CD14-positive monocyte (primary cell): ENCODE data around the gene ERCC2. TPM values are rescaled to one million over a fixed set of nuclear protein-coding genes. Genes with fewer than 3 reads are reported as not detected.
A peak's percentile ranks its signal among the peaks of the same experiment; 100 is the strongest.

ENCODE experiments used
- DNase-seq, 3 donors: peaks; one replicate each; pipeline ENCODE4 v3.0.0-alpha.2; 2011 to 2022
- H2AFZ ChIP-seq: 2 replicates; pipeline ENCODE4 v1.6.0; 2012; ENCODE audit warnings: mild to moderate bottlenecking, low read depth, low read length, inconsistent platforms; ENCODE audit not compliant: insufficient read depth, poor library complexity, severe bottlenecking
- H3K27ac ChIP-seq, 2 donors: 1 replicate in 1 of 2; 2 replicates in 1 of 2; pipeline ENCODE4 v1.5.1; 2012 to 2013; ENCODE audit warnings: low read length in 2 of 2, control low read depth in 1 of 2, inconsistent platforms in 1 of 2, low read depth in 1 of 2, mild to moderate bottlenecking in 1 of 2
- H3K27me3 ChIP-seq, 2 donors: one replicate each; pipeline versions ENCODE4 v1.6.0 to v1.6.1; 2011 to 2013; ENCODE audit warnings: low read length in 2 of 2; ENCODE audit not compliant: control insufficient read depth in 2 of 2, insufficient read depth in 2 of 2
- H3K36me3 ChIP-seq, 2 donors: replicated peaks in 1 of 2; 1 replicate in 1 of 2; 2 replicates in 1 of 2; pipeline versions ENCODE4 v1.5.1 to v1.6.1; 2012 to 2013; ENCODE audit warnings: low read length in 2 of 2, control low read depth in 1 of 2, inconsistent platforms in 1 of 2, mild to moderate bottlenecking in 1 of 2; ENCODE audit not compliant: insufficient read depth in 2 of 2, control insufficient read depth in 1 of 2
- H3K4me1 ChIP-seq, 2 donors: 1 replicate in 1 of 2; 2 replicates in 1 of 2; pipeline versions ENCODE4 v1.5.1 to v1.6.1; 2012 to 2013; ENCODE audit warnings: low read length in 2 of 2, control low read depth in 1 of 2, inconsistent platforms in 1 of 2, mild to moderate bottlenecking in 1 of 2, moderate library complexity in 1 of 2; ENCODE audit not compliant: insufficient read depth in 2 of 2, control insufficient read depth in 1 of 2
- H3K4me2 ChIP-seq: replicated peaks from 2 replicates; pipeline ENCODE3; 2012; ENCODE audit warnings: low read length, moderate library complexity, mild to moderate bottlenecking; ENCODE audit not compliant: poor library complexity, severe bottlenecking; ENCODE audit errors: extremely low read depth
- H3K4me3 ChIP-seq, 3 experiments: fragments of 200-600 bp in 1 of 3; sonication (generic) in 1 of 3; replicated peaks in 1 of 3; 1 replicate in 2 of 3; 2 replicates in 1 of 3; pipeline ENCODE4 v1.5.1; 2011 to 2013; ENCODE audit warnings: low read length in 3 of 3, mild to moderate bottlenecking in 3 of 3, control low read depth in 2 of 3, low read depth in 2 of 3, inconsistent platforms in 1 of 3, moderate library complexity in 1 of 3
- H3K79me2 ChIP-seq: 2 replicates; pipeline ENCODE4 v1.6.0; 2012; ENCODE audit warnings: mild to moderate bottlenecking, control low read depth, inconsistent platforms, low read length, moderate library complexity; ENCODE audit not compliant: insufficient read depth
- H3K9ac ChIP-seq: 2 replicates; pipeline ENCODE4 v1.6.0; 2017; ENCODE audit warnings: low read length, mild to moderate bottlenecking; ENCODE audit not compliant: insufficient read depth, poor library complexity, severe bottlenecking
- H3K9me3 ChIP-seq, 2 donors: replicated peaks in 1 of 2; 1 replicate in 1 of 2; 2 replicates in 1 of 2; pipeline versions ENCODE4 v1.5.1 to v1.6.1; 2012 to 2013; ENCODE audit warnings: low read length in 2 of 2, control low read depth in 1 of 2; ENCODE audit not compliant: control insufficient read depth in 1 of 2, insufficient read depth in 1 of 2
- H4K20me1 ChIP-seq: 2 replicates; pipeline ENCODE4 v1.6.0; 2012; ENCODE audit warnings: mild to moderate bottlenecking, low read length, control low read depth, moderate library complexity; ENCODE audit not compliant: insufficient read depth
- H3K27ac Mint-ChIP-seq, 7 donors: one replicate each; pipeline ENCODE4 v1.8.0; 2020; ENCODE audit warnings: mild to moderate bottlenecking in 7 of 7, mixed read lengths in 7 of 7, moderate library complexity in 6 of 7, inconsistent platforms in 2 of 7
- H3K27me3 Mint-ChIP-seq, 3 donors: one replicate each; pipeline ENCODE4 v1.8.0; 2021 to 2022; ENCODE audit warnings: low read depth in 3 of 3, mild to moderate bottlenecking in 3 of 3, mixed read lengths in 3 of 3, moderate library complexity in 3 of 3, inconsistent platforms in 1 of 3
- H3K36me3 Mint-ChIP-seq, 2 donors: one replicate each; pipeline ENCODE4 v1.8.0; 2020; ENCODE audit warnings: mixed read lengths in 2 of 2, inconsistent platforms in 1 of 2, mild to moderate bottlenecking in 1 of 2
- H3K4me1 Mint-ChIP-seq: one replicate; pipeline ENCODE4 v1.8.0; 2020; ENCODE audit warnings: mild to moderate bottlenecking, mixed read lengths
- H3K4me3 Mint-ChIP-seq, 2 donors: one replicate each; pipeline ENCODE4 v1.8.0; 2020; ENCODE audit warnings: mild to moderate bottlenecking in 2 of 2, mixed read lengths in 2 of 2, moderate library complexity in 1 of 2
- H3K9me3 Mint-ChIP-seq, 7 donors: one replicate each; pipeline ENCODE4 v1.8.0; 2020 to 2022; ENCODE audit warnings: mixed read lengths in 7 of 7, mild to moderate bottlenecking in 6 of 7, moderate library complexity in 6 of 7, inconsistent platforms in 2 of 7
- WGBS: methylation state at CpG from one replicate; pipeline ENCODE4 v1.1.5; 2013; ENCODE audit warnings: missing lambda C conversion rate; ENCODE audit not compliant: insufficient coverage; 5-methylcytosine and 5-hydroxymethylcytosine counted together
- intact Hi-C, 2 donors: fragments of 100-400 bp; cut with micrococcal nuclease; formaldehyde crosslinking; loops; one replicate each; pipeline versions ENCODE4 v1.15.0 to v1.15.1; 2023
- polyA plus RNA-seq, 3 donors: library from polyadenylated mRNA; depleted of rRNA in 1 of 3; unstranded in 2 of 3; stranded (reverse) in 1 of 3; fragments of 300-500 nt in 2 of 3; fragments of >200 nt in 1 of 3; fragmentation: Illumina TruSeq in 2 of 3; gene quantifications; 1 replicate in 2 of 3; 2 replicates in 1 of 3; pipeline ENCODE4 v1.2.3, GENCODE V29; 2012 to 2021
- TF ChIP-seq, protein P1 (sequence below): fragments of 200-600 bp; IDR thresholded peaks from one replicate; pipeline ENCODE4 v1.8.0; 2022; ENCODE audit warnings: antibody characterized with exemption, mild to moderate bottlenecking

The ERCC2 gene
- polyA plus RNA-seq, 3 donors, result 4.0 to 20.0 (median 4.4) TPM

DNA sequence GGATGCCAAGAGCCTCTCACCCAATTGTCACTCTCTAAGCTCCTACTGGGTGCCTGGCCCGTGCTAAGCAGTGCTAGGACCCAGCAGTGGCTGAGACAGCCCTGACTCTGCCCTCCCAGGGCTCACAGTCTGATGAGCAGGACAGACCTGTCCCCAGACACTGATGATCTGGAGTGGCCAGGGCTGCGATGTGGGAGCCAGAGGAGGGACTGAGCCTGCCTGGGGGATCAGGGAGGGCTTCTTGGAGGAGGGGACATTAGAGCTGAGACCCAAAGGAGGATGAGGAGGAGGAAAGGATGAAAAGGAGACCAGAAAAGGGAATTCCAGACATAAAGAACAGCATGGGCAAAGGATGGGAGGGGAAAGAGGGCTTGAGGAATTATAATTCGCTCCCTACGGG is 46.8 kb upstream of the ERCC2 start:
- DNase-seq, result no peak
- Mint-ChIP-seq H3K36me3 (peaks cover 60 to 73% of the 10 kb centered on the region in 2 donors), H3K4me3 (no peak overlapping the region), H3K27me3 (peaks cover 0 to 4% (median 0%) of the 10 kb centered on the region in 3 donors), H3K9me3 (peaks cover 0 to 1% (median 0%) of the 10 kb centered on the region in 7 donors), H3K4me1 (peaks cover 35% of the 10 kb centered on the region), H3K27ac (peak overlapping the region in 1 of 7 donors; percentile 25)
- Histone ChIP-seq H3K9ac (no peak overlapping the region), H4K20me1 (no peaks in the 10 kb centered on the region), H3K27ac (no peak overlapping the region), H3K4me3 (no peak overlapping the region), H2AFZ (no peak overlapping the region), H3K36me3 (peaks cover 38 to 62% of the 10 kb centered on the region in 2 donors), H3K4me2 (no peak overlapping the region), H3K9me3 (no peaks in the 10 kb centered on the region), H3K4me1 (peaks cover 29 to 36% of the 10 kb centered on the region in 2 donors), H3K27me3 (no peaks in the 10 kb centered on the region), H3K79me2 (peaks cover 11% of the 10 kb centered on the region)
- WGBS, result 75% methylated on average over 4 of the region's 4 CpGs
- intact Hi-C loops, result no loop called here
- TF ChIP-seq, protein P1, sequence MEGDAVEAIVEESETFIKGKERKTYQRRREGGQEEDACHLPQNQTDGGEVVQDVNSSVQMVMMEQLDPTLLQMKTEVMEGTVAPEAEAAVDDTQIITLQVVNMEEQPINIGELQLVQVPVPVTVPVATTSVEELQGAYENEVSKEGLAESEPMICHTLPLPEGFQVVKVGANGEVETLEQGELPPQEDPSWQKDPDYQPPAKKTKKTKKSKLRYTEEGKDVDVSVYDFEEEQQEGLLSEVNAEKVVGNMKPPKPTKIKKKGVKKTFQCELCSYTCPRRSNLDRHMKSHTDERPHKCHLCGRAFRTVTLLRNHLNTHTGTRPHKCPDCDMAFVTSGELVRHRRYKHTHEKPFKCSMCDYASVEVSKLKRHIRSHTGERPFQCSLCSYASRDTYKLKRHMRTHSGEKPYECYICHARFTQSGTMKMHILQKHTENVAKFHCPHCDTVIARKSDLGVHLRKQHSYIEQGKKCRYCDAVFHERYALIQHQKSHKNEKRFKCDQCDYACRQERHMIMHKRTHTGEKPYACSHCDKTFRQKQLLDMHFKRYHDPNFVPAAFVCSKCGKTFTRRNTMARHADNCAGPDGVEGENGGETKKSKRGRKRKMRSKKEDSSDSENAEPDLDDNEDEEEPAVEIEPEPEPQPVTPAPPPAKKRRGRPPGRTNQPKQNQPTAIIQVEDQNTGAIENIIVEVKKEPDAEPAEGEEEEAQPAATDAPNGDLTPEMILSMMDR, result no peak

- Mint-ChIP-seq H3K27ac (peak overlapping the region in 1 of 7 donors; percentile 26), H3K9me3 (peaks cover 0 to 2% (median 0%) of the 10 kb centered on the region in 7 donors), H3K4me1 (peaks cover 18% of the 10 kb centered on the region), H3K4me3 (no peak overlapping the region), H3K27me3 (peaks cover 0 to 4% (median 0%) of the 10 kb centered on the region in 3 donors), H3K36me3 (peaks cover 47 to 61% of the 10 kb centered on the region in 2 donors)
- Histone ChIP-seq H3K9ac (no peak overlapping the region), H4K20me1 (no peaks in the 10 kb centered on the region), H3K27me3 (no peaks in the 10 kb centered on the region), H3K79me2 (no peaks in the 10 kb centered on the region), H3K36me3 (peaks cover 34 to 52% of the 10 kb centered on the region in 2 donors), H3K9me3 (no peaks in the 10 kb centered on the region), H2AFZ (no peak overlapping the region), H3K4me2 (no peak overlapping the region), H3K4me3 (no peak overlapping the region), H3K4me1 (peaks cover 23 to 25% of the 10 kb centered on the region in 2 donors), H3K27ac (no peak overlapping the region)
- intact Hi-C loops, result no loop called here
- TF ChIP-seq, protein P1, result no peak
- no peak for DNase-seq
- 96% methylated on average over 8 of the region's 8 CpGs for WGBS
Measured at GRCh38 chr19:45414468-45414867, 44.1 kb upstream of the ERCC2 start.
